Activated CD8-positive, alpha-beta memory T cell treated with anti-CD3 and anti-CD28 coated beads, Interleukin-2, amount 50 U/mL, for 48 hours (primary cell): Measurements from ENCODE around the gene SLFNL1.

ENCODE experiments used
- DNase-seq: peaks from one replicate; pipeline ENCODE4 v3.0.0-alpha.2; 2020

SLFNL1 gene

DNA sequence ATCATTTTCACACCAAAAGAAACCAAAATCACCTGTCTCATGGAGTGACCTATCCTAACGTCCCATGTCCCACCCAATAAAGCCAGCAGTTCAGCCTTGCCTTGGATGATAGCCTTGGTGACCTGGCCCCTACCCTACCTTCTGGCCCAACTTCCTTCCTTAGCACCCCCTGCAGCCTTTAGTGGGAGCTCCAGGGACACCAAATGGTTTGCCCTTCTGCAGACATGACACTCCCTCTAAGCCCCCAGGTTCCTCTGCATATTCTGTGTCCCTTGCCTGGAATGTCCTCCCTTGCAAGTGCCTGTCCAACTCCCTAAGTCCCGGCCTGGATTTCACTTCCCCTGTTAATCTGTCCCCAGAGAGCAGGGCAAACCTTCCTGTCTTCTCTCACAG, 2.2 kb downstream of the SLFNL1 start:
- DNase-seq, result no peak

DNA sequence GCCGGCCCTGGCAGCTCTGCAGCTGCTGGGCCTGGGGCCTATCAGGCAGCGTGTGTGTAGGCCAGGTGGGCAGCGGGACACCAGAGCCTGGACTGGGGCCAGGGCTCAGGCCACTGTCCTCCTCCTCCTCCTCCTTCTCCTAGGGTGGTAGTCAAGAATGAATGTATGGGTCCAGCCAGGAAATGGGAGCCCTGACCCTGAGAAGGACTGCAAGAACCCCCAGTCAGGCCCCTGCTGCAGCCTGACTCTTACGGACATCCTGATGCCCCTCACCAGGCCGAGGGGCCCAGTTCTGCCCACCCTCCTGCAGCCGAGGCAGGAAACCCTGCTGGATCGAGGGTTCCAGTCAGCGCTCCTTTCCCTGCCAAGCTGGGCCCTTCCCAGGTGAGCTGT, 3.5 kb downstream of the SLFNL1 start:
- no peak for DNase-seq

DNA sequence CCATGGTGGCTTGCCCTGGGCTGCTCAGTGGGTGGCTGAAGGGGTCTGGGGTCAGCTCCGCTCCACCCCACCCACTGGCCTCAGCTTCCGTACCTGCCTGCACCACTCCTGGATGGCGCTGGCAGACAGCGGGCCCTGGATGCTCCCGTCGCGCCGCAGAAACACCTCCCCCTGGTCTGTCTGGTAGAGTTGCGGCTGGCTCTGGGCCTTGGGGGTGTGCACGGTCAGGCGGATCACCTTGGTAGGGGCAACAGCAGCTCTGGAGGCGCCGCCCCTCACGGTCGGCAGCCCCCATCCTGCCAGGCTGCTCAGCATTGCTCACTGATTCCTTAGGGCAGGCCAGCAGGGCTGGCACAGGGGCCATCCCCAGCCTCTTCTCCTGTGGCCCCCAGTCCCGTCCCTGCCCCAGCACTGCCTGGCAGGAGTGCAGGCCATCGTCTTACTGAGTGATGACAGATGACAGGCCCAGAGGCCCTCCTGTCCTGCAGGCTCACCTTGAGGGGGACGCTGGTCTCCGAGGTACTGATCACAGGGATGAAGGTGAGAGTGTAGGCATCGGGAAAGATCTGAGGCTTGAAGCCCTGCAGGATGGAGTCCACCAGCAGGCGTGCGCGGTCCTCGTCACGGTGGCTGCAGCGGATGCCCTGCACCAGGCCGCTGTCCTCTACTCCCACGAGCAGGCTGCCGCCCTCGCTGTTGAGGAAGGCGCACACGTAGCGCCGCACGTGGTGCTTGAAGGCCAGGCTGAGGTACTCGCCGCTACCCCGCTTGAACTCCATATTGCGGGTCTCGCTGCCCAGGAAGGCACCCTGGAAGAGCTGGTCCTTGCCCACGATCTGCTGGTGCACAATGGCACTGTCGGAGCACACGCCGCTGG, 4.1 kb downstream of the SLFNL1 start:
- DNase-seq, result no peak

DNA sequence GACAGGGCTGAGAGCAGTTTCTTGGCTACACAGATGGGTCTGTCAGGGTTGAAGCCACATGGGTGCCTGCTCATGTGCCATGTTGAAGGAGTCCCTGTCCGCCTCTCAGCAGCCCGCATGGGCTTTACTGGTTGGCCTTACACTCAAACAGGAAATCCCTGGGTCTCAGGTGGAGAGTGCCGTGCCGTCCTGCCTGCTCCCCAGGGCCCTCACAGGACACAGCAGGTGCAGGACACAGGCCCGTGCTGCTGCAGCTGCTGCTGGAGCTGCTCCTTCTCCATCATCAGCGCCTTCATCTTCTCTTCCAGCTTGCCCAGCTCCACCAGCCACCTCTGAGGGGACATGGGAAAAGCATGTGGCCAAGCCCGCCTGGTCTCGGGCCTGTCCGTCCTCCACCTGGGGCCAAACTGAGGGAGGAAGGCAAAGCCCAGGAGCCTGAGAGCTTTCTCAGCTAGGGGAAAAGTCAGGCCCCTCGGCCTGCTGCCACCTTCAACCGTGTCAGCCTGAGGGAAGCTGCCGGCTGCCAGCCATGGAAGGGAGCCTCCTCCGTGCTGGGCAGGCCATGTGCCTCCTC, 5.5 kb downstream of the SLFNL1 start:
- DNase-seq, result no peak

DNA sequence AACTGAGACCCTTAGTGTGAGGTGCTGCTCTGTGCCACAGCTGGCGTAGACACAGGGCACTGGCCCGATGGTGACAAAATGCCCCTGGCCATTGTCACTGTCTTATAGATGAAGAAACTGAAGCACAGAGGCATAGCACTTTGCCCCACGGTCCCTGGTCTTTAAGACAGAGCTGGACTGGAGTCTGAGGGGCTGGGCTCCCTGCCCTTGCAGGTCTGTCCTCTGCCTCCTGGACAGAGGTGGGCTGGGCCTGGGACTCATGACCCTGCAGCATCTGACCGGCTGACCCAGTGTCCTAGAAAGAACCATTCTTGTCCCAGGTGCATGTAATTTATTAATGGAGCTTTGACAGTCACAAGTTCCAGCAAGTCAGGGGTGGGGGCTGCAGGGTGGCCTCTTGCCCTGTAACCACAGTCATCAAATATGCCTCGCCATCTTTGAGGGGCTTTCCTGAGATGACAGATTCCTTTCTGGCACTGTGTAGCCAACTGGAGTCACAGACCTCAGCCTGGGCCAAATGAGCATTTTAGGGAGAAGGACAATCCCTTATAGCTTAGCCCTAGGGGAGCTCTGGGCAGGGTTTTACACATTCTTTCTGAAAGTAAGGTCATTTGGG, 6.1 kb downstream of the SLFNL1 start:
- DNase-seq, result no peak

- DNase-seq, result no peak
These were observed 6.7 kb downstream of the SLFNL1 start for GRCh38 chr1:41014871-41015270.

DNA sequence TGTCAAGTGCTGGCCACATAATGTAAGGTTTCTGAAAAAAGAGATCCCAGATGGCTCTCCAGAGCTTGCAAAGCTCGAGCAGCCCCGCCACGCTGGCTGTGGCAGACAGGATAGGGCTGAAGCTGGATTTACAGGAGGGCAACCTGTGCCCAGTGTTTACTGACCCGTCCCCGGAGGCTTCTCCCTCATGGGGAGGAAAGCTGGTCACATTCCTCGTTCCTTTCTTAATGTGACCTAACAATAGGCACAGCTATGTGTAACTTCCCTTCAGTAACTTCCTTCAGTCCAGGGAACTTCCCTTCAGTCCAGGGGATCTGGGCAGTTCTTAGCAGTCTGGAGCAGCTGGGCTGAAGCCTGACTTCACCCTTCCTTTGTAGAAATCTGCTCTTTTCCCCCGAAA, 7.7 kb downstream of the SLFNL1 start:
- no peak for DNase-seq

- DNase-seq, result no peak
These were observed 8.5 kb downstream of the SLFNL1 start for GRCh38 chr1:41013024-41013423.

DNA sequence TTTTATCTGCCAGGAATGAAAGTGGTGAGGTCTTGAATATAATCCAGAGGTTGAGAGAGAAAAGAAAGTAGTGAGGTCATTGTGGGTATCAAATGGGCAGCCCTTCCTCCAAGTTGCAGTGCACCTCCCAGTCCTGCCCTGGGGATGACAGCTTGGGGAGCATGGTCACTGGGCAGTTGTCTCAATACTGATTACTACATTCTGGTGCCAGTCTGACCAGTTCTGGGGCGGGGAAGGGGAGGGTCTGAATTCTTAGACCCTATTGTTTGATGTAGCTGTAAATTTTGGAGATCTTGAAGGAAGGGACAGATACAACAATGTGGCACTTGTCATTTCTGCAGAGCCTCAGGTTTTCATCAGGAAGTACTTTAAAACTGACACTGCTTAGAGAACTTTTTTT, 11.2 kb downstream of the SLFNL1 start:
- DNase-seq, result no peak

- DNase-seq, result no peak
These were observed 12.1 kb downstream of the SLFNL1 start for GRCh38 chr1:41009466-41009865.

- no peak for DNase-seq
These were observed 14.3 kb downstream of the SLFNL1 start for GRCh38 chr1:41006942-41007865.

GRCh38 chr1:41005876-41006275, 15.6 kb downstream of the SLFNL1 start:
- no peak for DNase-seq

- DNase-seq, result peak; percentile 89
These were observed 17.8 kb downstream of the SLFNL1 start for GRCh38 chr1:41003640-41004220.

DNA sequence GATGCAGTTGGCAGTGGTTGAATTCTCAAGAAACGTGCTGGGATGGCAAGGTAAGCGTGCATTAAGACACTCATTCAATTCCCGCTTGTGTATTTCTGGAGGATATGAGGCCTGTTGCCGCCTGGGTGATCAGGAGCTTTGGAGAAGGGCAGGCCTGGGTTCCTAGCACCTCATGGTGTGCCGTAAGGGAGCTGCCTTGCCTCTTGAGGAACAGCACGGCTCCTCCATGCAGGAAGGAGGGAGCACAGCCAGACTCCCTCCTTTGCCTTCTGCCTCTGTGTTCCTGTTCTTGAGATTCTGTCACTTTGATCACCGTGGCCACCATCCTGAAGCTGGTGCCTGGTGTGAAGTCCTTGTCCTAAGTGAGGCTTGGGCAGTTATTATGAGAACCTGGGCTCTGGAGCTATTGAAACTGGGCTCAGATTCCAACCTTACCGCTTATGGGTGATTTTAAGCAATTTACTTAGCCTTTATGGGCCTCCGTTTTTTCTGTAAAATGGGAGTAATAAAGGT, 18.3 kb downstream of the SLFNL1 start:
- no peak for DNase-seq

DNA sequence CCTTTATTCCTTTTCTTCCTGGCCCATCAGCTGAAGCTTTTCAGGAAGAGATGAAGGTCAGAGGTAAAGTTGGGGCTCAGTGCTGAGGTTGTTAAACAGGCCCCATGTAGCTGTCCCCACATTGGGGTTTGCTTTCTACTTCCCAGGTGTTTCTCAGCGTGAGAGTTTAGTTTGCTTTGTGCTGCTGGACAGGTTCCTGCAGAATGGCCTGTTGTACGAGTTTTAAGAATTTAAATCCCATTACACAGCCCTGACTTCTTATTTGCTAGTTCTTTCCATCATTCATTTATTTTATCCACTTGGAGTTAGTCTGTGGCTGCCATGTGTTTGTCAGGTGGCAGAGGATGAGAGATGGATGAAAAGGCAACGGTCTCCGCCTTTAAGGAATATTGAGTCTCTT, 22.9 kb downstream of the SLFNL1 start:
- DNase-seq, result no peak

- DNase-seq, result no peak
These were observed 24.4 kb downstream of the SLFNL1 start for GRCh38 chr1:40997096-40997495.

- DNase-seq, result no peak
These were observed 32.5 kb downstream of the SLFNL1 start for GRCh38 chr1:40989066-40989465.

DNA sequence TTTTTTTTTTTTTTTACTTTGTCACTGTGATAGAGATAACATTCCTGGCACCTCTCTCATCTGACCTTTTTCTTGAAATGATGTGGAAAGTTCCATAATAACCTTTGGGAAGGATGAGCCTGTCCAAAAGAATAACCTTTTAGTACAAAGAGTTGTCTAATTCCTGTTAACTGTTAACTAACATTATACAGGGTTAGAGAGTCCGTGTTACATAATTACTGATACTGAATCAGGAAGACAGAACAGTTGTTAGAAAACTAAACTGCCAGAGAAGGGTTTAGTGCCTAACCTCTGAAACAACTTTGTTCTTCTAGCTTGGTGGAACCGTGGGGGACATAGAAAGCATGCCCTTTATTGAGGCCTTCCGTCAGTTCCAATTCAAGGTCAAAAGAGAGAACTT, 33.2 kb downstream of the SLFNL1 start:
- no peak for DNase-seq

DNA sequence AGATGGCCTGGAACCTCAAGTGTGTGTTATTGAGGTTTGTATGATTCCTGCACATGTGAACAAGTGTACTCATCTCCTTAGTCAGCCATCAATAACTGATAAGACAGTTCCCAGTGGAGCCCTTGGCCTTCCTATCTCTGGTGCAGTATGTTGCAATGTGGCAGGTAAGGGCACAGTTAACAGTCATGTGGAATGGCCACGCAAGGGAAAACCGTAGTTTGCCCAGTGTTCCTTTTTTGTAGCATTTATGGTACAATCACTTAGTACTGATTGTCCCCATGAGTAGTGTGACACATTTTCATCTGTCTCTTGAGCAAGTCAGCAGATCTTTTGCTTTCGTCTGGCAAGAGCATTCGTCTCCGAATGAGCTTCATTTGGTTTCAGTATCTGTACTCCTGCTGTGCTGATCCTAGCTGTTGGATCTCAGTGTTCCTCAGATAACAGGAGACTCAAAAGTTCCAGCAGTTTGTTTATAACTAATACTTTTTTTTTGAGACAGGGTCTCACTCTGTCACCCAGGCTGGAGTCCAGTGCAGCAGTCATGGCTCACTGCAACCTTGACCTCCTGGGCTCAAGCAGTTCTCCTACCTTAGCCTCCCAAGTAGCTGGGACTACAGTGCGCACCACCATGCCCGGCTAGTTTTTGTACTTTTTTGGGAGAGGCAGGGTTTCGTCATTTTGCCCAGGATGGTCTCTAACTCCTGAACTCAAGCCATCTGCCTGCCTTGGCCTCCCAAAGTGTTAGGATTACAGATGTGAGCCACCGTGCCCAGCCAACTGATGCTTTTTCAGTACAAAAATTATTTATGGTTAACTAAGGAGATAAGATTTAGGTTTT, 33.9 kb downstream of the SLFNL1 start:
- DNase-seq, result no peak

GRCh38 chr1:40986956-40987355, 34.6 kb downstream of the SLFNL1 start:
- DNase-seq, result no peak

DNA sequence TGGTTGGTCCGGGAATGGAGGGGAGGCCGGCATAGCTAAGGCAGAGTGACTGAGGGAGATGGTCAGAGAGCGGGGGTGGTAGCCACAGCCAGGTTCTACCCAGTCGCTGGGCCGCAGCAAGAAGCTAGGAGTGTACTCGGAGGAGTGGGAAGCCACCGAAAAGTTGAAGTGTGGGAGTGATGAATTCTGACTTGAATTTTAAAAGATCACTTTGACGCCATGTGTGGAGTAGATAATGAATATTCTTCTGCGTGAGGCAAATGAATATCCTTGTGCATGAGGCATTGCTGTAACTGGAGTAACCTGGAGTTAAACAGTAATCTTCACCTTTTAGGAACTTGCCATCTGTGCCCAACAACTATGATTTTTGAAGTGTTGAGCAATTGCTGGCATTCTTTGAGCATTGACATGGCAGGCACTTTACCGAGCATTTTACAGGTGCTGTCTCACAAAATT, 35.2 kb downstream of the SLFNL1 start:
- no peak for DNase-seq

DNA sequence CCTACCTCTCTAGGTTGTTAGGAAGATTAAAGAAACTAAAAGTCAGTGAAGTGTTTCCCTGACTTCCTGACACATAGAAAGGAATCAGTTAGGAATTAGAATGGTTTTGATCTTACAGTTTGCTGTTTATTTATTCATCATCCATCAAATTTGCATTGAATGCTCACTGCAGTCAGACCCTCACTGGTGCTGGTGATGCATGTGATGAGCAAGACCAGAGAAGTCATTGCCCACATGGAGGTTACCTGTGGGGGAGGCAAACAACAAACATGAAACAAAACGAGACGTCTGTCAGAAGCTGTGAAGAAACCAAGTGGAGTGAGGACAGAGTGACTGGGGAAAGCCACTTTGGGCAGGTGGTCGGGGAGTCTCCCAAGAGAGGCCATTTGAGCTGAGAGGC, 35.6 kb downstream of the SLFNL1 start:
- DNase-seq, result no peak
